GM18519 (cell line): ENCODE results near the gene MDN1.
"Not testable (repeated sequence)": the region's sequence is repeated elsewhere in the genome, so short reads cannot be mapped to it uniquely, and the experiment has no call there.

Experiments used
- ATAC-seq: cut with Tn5 transposase; IDR thresholded peaks from one replicate; pipeline ENCODE4 v1.9.1; 2021; ENCODE audit warnings: mild to moderate bottlenecking, moderate library complexity; ENCODE audit not compliant: unreplicated experiment, low FRiP score

MDN1 gene

DNA sequence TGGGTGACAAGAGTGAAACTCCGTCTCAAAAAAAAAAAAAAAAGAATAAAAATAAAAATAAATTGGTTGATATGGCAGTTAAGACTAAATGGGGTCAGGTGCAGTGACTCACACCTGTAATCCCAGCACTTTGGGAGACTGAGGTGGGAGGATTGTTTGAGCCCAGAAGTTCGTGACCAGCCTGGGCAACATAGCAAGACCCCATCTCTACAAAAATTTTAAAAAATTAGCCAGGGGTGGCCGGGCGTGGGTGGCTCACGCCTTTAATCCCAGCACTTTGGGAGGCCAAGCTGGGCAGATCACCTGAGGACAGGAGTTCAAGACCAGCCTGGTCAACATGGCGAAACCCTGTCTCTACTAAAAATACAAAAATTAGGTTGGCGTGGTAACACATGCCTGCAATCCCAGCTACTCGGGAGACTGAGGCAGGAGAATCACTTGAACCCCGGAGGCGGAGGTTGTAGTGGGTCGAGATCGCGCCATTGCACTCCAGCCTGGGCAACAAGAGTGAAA lies 8.9 kb upstream of the MDN1 start:
- ATAC-seq: not testable (repeated sequence)

- ATAC-seq: no peak
Observed at GRCh38 chr6:89826029-89826528, 6.5 kb upstream of the MDN1 start.

DNA sequence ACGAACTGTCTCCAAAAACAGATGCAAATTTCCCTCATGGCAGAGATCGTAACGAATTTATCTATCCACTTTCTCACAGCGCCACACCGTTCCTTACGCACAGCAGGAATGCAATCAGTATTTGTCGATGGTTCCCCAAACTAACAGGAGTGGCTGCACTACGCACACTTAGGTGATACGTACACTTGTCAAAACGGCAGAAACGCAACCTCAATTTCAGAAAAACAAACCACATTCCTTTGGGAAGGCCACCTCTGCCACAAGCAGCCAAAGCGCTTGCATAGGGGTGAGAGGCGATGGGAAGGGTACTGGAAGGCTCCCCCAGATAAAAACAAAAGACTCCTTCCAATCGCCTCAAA lies 638 bp downstream of the MDN1 start:
- no peak for ATAC-seq

DNA sequence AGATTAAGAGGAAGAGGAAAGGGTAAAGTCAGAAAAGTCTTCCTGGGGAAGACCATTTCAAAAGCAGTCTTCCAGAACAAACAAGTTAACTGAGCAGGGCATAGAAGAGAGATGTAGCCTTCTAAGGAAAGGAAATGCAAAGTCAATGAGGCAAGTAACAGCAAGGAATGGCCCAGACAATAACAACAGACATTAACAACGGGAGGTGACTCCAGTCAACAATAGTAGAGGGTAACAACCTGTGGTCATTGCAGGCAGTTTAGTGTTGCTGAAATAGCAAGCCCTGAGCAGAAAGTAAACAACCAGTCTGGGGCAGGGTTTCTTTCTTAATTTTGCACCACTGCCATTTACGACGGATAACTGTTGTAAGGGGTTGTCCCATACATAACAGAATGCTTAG lies 2.1 kb downstream of the MDN1 start:
- ATAC-seq: no peak

- not testable (repeated sequence) for ATAC-seq
Observed at GRCh38 chr6:89813422-89813821, 6.2 kb downstream of the MDN1 start.

DNA sequence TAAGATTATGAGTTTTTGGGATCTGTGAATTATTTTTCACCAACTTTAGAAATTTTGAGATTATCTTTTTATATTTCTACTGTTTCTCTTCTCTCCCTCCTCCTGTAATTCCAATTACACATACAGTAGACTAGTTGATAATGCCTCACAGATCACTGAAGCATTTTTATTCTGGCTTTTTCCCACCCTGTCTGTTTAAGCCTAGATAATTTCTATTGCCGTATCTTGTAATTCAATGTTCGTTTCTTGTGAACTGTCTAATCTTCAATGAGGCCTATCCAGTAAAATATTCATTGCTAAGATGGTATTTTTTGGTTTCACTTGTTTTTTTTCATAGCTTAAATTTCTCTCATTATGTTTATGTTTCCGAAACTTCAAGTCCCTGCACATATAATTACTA lies 12.0 kb downstream of the MDN1 start:
- no peak for ATAC-seq

DNA sequence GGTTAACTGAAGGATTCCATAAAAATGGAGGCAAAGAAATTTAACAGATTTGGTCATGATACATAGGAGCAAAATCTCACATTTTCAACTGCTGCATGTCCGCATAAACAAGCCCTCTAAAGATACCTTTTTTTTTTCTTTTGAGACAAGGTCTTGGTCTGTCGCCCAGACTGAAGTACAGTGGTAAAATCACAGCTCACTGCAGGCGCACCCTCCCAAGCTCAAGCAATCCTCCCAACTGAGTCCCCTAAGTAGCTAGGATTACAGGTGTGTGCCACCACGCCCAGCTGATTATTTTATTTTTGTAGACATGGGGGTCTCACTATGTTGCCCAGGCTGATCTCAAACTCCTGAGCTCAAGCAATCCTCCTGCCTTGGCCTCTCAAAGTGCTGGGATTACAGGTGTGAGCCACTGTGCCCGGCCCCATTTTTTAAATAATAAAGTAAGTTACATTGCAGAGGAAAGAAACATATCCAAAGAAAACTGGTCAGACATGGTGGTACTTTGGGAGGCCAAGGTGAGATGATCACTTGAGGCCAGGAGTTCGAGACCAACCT lies 13.7 kb downstream of the MDN1 start:
- ATAC-seq: no peak

DNA sequence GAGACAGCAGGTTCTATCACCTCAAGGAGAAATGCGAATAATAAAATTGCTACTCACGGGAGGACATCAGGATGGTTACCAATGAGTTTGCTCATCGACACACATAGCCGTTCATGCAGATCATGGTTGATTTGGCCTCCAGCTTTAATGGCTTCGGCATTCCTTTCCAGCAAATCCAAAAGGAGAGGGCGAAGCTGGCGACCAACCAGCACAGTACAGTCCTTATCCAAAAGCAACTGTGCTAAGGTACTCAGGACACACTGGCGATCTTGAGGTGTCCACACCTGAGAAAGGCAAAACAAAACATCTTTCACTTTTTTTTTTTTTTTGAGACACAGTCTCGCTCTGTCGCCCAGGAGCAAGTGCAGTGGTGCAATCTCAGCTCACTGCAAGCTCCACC lies 16.3 kb downstream of the MDN1 start:
- no peak for ATAC-seq

DNA sequence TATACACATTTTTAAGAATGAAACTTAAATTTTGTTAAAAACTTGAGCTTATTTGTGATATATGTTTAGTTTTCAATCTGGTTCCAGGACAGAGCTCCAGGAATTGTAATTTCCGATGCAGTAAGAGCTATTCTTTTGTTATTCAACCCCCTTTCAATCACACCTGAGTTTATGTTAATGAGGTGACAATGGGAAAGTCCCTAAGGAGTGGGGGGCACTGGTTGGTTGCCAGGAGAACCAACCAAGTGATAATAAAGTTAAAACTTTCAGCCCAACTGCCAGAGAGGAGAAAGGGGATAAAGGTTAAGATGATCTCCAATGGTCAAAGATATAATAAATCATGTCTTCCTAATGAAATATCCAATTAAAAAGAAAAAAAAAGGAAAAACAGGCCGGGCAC lies 19.8 kb downstream of the MDN1 start:
- no peak for ATAC-seq

- no peak for ATAC-seq
Observed at GRCh38 chr6:89799096-89799495, 20.5 kb downstream of the MDN1 start.

GRCh38 chr6:89797317-89797716 lies 22.3 kb downstream of the MDN1 start:
- no peak for ATAC-seq

DNA sequence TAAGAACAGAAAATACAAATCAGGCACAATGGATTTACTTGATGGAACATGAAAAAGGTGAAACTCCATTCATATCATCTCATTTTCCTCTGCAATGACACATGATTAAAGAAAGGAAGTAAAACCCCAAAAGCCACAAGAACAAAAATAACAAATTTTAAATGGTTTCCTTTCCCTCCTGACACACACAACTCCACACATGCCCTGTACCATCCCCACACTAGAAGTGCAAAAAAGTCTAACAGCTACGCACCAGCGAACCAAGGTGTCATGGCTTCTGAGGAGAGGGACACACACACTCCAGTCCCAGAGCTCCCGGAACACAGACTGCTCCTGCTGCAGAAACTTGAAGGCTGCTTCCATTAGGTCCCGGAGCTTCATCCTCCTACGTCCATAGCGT lies 25.3 kb downstream of the MDN1 start:
- no peak for ATAC-seq

GRCh38 chr6:89793586-89793985 lies 26.0 kb downstream of the MDN1 start:
- ATAC-seq: no peak

DNA sequence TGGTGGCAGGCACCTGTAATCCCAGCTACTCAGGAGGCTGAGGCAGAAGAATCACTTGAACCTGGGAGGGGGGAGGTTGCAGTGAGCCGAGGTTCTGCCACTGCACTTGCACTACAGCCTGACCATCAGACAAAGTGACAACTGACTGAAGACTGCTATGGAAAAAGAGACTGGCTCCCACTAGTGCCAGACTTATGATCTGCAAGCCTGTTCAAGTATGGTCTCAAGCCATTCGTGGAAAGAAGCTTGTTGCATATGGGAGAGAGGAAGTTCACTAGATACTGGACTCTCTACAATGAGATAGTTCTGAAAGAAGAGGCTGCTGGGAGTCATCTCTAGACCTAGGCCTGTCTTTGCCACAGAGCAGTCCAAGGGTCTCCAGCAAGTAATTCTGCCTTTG lies 26.7 kb downstream of the MDN1 start:
- peak; percentile 71 for ATAC-seq

GRCh38 chr6:89790403-89790802 lies 29.2 kb downstream of the MDN1 start:
- ATAC-seq: no peak

DNA sequence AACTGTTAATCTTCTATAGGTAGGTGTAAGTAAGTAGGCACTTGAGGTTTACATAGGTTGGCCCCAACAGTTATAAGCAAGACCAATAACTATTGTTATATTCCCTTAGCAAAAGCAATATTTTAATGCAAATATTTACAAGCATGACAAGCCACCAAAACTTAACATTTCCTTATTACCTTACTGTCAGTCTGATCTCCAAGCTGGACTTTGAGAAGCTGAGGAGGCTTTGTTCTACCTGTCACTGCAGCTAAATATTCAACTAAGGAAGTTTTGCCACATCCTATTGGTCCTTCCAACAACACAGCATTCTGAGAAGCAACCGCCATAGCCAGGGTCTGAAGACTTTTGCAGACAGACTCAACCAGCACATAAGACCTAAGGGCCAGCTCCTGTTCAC lies 29.6 kb downstream of the MDN1 start:
- no peak for ATAC-seq

DNA sequence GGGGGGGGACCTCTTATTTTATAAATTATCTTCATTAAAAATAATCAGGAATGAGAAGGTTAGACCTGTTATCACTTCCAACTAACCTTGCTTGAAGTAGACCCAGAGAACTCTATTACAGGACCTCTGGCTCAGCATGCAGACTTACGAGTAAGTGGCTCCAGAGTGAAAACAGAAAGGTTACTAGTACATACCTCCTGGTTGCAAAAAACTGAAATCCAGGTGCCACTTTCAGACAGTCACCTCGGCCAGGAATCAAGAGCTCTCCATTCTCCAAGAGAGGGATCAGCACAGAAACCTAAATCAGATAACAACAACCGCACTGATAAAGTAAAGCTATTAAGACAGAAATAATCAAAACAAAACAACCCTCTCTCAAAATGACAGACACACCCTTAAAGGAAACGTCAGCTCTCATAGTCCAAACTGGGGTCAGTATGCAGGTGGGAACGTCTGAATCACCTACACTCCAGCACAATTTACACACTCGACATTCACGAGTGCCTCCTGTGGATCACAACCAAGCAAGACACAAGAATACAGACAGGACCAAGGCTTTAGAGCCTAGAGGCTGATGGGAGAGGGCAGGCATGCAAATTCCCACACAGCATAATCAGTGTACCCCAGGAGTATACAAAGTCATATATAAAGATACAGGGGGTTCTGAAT lies 31.8 kb downstream of the MDN1 start:
- ATAC-seq: no peak

DNA sequence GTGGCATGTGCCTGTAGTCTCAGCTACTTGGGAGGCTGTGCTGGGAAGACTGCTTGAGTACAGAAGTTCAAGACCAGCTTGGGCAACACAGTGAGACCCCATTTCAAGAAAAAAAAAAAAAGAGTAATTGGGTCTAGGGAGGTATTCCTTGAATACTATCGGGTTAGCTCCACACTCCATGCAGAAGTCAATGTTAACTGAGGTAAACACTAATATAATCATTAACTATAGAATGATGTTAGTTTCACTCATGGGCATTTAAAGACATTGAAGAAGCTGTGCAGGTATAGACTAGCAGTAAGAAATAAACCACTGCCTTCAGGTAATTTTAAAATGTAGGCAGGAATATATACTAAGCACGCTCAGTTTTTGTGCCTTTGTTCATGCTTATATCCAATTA lies 32.6 kb downstream of the MDN1 start:
- no peak for ATAC-seq

DNA sequence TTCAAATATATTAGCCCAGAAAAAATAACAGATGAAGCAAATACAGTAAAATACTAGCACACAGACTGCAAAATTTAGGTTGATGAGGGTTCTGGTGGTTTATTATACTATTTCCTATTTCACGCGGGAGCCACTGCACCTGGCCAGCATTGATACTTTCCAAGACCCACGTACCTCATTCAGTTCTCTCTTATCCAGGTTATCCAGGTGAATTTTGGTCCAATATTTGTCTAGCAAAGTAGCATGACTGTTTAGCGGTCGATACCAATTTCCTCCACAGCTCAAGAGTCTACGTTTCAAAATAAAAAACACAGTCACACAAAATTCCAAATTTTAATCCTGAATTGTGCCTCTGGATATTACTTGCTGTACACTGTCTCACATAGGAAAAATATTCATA lies 34.8 kb downstream of the MDN1 start:
- no peak for ATAC-seq

DNA sequence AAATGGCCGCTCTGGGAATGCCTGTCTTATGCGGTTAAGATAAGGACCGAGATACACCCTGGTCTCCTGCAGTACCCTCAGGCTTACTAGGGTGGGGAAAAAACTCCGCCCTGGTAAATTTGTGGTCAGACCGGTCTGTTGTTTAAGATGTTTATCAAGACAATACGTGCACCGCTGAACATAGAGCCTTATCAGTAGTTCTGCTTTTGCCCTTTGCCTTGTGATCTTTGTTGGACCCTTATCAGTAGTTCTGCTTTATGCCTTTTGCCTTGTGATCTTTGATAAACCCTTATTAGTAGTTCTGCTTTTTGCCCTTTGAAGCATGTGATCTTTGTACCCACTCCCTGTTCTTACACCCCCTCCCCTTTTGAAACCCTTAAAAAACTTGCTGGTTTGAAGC lies 36.3 kb downstream of the MDN1 start:
- ATAC-seq: not testable (repeated sequence)

DNA sequence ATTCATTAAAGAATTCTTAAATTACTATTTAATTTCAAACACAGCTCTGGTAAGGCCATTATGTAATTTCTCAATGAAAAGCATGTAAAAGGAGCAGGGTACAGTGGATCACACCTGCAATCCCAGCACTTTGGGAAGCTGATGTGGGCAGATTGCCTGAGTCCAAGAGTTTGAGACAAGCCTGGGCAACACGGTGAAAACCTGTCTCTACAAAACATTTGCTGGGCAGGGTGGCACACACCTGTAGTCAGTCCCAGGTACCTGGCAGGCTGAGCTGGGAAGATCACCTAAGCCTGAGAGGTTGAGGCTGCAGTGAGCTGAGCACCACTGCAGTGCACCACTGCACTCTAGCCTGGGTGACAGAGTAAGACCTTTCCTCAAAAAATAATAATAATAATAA lies 37.4 kb downstream of the MDN1 start:
- no peak for ATAC-seq
